Activated T-cell treated with anti-CD3 and anti-CD28 coated beads, Interleukin-2, amount 50 U/mL, for 4 hours (primary cell): ENCODE results near the gene XAGE1B. TPM values are rescaled to one million over a fixed set of nuclear protein-coding genes. Genes with fewer than 3 reads are reported as not detected.
"Not testable (repeated sequence)": the region's sequence is repeated elsewhere in the genome, so short reads cannot be mapped to it uniquely, and the experiment has no call there.

Experiments
- ATAC-seq, 2 donors: fragments of 200-7000 bp; cut with Tn5 transposase; one replicate each; pipeline ENCODE4 v1.10.0; 2021
- DNase-seq: peaks from one replicate; pipeline ENCODE4 v3.0.0-alpha.2; 2020
- H3K27me3 Mint-ChIP-seq: one replicate; pipeline ENCODE4 v1.8.0; 2021; ENCODE audit warnings: low read depth, mixed read lengths
- H3K36me3 Mint-ChIP-seq: one replicate; pipeline ENCODE4 v1.8.0; 2022; ENCODE audit warnings: mixed read lengths; ENCODE audit not compliant: insufficient read depth
- H3K4me1 Mint-ChIP-seq: one replicate; pipeline ENCODE4 v1.8.0; 2021; ENCODE audit warnings: low read depth, mixed read lengths
- H3K4me3 Mint-ChIP-seq: one replicate; pipeline ENCODE4 v1.8.0; 2021; ENCODE audit warnings: mild to moderate bottlenecking, moderate library complexity, mixed read lengths
- H3K9me3 Mint-ChIP-seq: one replicate; pipeline ENCODE4 v1.8.0; 2021; ENCODE audit warnings: mixed read lengths
- total RNA-seq, 3 donors: library from RNA; stranded (reverse); gene quantifications; one replicate each; pipeline ENCODE4 v1.2.1, GENCODE V29; 2021

XAGE1B gene
- total RNA-seq, 3 donors from 2014 or later = not detected

DNA sequence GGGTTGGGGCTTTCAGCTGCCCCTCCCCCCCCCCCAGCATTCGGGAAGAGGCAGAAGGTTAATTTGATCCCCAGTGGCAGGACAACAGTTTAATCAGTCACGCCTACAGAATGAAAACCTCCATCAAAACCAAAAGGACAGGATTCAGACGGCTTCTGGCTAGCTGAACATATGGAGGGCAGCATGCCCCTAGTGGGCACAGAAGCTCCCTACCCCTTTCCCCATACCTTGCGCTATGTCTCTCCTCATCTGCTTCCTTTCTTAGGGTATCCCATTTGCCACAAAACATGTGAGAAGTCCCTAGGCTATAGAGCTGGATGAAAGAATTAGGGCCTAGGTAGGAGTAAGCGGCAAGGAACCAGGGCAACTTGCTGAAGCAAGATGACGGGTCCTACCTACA lies 15.5 kb downstream of the XAGE1B start:
- not testable (repeated sequence) for H3K36me3 Mint-ChIP-seq, H3K4me3 Mint-ChIP-seq, H3K27me3 Mint-ChIP-seq, DNase-seq, ATAC-seq, H3K4me1 Mint-ChIP-seq, H3K9me3 Mint-ChIP-seq

DNA sequence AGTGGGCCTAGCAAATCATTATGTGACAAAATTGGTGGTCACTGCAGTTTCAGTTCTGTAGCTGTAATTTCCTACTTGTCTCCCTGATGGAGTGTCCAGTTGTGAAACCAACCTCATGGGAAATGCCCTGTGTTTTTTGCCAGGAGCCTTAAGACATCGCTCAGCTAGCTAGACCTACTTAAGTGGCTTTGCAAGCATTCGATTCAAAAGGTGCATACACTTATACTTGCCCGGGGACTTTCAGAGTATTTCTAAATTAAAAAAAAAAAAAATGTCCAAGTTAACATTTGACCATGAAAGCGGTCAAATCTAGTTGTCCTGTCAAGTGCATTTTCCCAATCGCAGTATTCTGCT lies 20.5 kb downstream of the XAGE1B start:
- not testable (repeated sequence) for H3K36me3 Mint-ChIP-seq, DNase-seq, ATAC-seq, H3K4me3 Mint-ChIP-seq, H3K9me3 Mint-ChIP-seq, H3K4me1 Mint-ChIP-seq, H3K27me3 Mint-ChIP-seq

DNA sequence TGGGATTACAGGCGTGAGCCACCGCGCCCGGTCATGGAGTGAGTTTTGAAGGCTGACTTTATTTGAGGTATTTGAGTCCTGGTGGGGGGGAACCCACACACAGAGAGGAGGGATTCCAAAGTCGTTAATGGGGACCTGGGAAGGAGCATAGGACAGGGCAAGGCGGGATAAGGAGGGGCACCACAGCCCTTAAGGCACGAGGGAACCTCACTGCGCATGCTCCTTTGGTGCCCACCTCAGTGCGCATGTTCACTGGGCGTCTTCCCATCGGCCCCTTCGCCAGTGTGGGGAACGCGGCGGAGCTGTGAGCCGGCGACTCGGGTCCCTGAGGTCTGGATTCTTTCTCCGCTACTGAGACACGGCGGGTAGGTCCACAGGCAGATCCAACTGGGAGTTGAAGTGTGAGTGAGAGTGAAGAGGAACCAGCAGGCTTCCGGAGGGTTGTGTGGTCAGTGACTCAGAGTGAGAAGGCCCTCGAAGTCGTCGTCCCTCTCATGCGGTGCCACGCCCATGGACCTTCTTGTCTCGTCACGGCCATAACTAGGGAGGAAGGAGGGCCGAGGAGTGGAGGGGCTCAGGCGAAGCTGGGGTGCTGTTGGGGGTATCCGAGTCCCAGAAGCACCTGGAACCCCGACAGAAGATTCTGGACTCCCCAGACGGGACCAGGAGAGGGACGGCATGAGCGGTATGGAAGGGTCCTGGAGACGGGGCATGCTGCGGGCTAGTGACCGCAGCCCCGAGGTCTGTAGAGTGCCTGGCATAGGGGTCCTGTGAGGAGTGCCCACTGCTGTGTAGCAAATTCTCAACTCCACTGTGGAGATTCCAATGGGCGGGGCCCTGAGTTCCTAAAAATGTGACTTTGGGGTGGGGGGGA lies 21.1 kb downstream of the XAGE1B start, which contains the start of gene XAGE1A:
TSS of gene XAGE1A (plus strand) at position 264 of the 874 bp plus-strand sequence. CDS start 1,554 bp downstream, outside the sequence.
- H3K9me3 Mint-ChIP-seq, ATAC-seq, H3K36me3 Mint-ChIP-seq, DNase-seq, H3K27me3 Mint-ChIP-seq, H3K4me1 Mint-ChIP-seq, H3K4me3 Mint-ChIP-seq: not testable (repeated sequence)

GRCh38 chrX:52471301-52471700 lies 45.6 kb downstream of the XAGE1B start:
- ATAC-seq, H3K9me3 Mint-ChIP-seq, H3K4me3 Mint-ChIP-seq, H3K36me3 Mint-ChIP-seq, H3K27me3 Mint-ChIP-seq, DNase-seq, H3K4me1 Mint-ChIP-seq: not testable (repeated sequence)

Other genes with a start within 250 kb of the XAGE1B start
- not detected for gene XAGE2, start 148.0 kb downstream of the XAGE1B start, total RNA-seq
- not detected for gene XAGE1A, start 21.3 kb downstream of the XAGE1B start, total RNA-seq
- not detected for gene SSX7, start 137.8 kb upstream of the XAGE1B start, total RNA-seq
- under 1 TPM in 1 of 3 donors, not detected in 2; 0.23 TPM for gene SSX2, start 190.1 kb upstream of the XAGE1B start, total RNA-seq
- gene SSX2B, start 234.2 kb upstream of the XAGE1B start, total RNA-seq = under 1 TPM in 1 of 3 donors, not detected in 2; 0.21 TPM